Germinal center (tissue), 1 donor: ENCODE measurements around the gene TMTC4.

Experiments used
- DNase-seq: peaks from one replicate; pipeline ENCODE4 v3.0.0; 2012; ENCODE audit warnings: mixed read lengths, low spot score

The TMTC4 gene

GRCh38 chr13:100667894-100668293 is 6.7 kb downstream of the TMTC4 start:
- DNase-seq = no peak

DNA sequence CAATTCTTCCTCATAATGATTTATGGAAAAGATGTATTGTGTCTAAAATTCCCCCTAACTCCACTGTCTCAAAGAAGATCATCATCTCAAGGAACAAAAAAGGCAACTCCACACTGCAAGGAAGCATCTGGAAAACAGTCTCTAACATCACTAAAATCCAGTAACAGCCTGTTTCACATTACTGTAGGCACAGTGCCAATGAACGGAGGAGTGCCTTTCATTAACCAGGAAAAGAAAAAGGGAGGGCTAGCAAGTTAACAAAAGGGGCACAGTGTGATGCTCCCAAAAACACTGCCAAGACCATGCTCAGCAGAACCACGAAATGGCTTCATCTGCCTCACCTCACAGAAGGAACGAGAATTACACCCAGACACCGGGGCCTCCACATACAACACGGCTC is 8.5 kb downstream of the TMTC4 start:
- no peak for DNase-seq

DNA sequence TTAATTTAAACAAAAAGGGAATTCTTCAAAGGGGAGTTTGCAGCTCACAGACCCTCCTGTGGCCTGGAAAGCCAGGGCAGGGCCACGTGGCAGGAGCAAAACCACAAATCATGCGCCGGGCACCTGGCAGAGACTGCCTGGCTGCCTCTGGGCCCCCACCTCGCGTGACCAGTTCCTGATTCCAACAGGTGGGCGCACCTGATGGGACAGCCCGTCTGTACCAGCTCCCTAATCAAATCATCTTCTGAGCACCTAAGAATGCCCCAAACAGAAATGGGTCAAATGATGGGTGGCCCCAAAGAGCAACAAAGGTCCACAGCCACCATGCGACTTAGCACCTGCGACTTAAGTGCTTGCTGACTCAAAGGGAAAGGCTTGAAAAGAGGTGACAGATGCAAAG is 9.2 kb downstream of the TMTC4 start:
- DNase-seq = no peak

DNA sequence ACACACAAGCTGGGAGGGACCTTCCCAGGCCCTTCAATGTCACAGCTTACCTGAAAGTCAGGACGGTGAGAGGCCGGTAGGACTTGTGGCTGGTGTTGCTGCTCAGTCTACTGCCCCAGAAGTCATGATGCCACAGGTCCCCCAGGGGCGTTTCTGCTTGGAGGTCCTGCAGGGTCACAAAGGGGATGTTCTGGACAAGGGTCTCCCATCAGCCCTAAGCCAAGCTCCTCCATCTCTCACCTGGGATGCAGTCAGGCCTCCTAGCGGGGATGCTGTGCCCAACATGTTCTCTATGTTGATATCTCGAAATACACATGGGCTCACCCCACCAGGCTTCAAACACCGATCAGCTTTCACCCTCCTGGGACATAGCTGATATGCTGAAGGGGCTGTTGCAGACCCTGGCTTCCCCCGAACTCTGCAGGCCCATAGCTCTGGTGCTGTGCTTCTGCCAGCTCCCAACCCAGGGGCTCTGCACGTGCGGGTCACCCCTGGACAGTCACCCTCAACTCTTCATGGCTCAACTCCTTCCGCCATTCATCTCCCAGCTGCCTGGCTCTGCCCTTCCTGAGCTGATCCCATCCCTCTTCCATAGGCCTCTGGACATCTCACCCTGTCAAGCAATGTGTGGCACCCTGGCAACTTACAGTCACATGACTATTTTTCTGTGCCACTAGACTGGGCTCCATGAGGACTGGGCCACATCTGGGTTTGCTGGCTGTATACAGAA is 10.3 kb downstream of the TMTC4 start:
- no peak for DNase-seq

GRCh38 chr13:100662468-100663211 is 12.0 kb downstream of the TMTC4 start:
- DNase-seq = no peak

GRCh38 chr13:100660761-100661160 is 13.8 kb downstream of the TMTC4 start:
- DNase-seq = no peak

GRCh38 chr13:100659578-100659977 is 15.0 kb downstream of the TMTC4 start:
- DNase-seq = no peak

- peak; percentile 11 for DNase-seq
Observed at GRCh38 chr13:100658363-100658762, 16.2 kb downstream of the TMTC4 start.

DNA sequence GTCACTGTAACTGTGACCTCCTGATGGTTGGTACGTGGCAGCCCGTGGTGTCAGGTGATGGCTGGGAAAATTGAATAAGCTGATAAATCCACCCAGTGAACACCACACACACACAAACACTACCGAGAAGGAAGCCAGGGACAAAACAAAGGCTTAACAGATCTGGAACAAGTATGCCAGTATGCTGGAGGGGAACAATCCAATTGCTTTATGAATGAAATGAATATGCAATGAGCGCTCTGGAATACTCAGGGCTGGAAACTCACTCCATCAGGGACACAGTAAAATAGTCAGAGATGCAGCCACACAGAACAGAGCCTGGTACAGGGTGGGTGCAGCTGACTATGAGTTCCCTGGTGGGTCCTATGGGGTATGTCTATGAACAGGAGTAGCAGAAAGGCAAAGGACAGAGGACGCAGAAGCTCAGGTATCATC is 16.7 kb downstream of the TMTC4 start:
- no peak for DNase-seq

DNA sequence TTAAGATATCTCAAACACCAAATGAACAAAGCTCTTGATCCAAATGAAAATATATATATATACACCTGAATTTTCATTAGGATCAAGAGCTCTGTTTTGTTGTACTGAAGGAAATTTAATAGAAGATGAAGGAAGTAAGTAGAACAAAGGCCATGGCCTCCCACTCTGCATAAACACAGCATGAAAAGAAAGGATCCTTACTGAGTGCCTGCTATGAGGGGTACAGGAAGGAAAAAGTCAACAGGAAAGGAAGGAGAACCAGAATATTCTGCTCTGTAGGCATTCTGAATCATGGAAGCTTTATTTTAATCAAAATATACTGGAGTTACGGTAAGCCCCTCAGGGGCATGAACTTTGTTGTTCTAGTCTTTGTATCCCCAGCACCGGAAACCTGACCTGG is 22.1 kb downstream of the TMTC4 start:
- DNase-seq = no peak

DNA sequence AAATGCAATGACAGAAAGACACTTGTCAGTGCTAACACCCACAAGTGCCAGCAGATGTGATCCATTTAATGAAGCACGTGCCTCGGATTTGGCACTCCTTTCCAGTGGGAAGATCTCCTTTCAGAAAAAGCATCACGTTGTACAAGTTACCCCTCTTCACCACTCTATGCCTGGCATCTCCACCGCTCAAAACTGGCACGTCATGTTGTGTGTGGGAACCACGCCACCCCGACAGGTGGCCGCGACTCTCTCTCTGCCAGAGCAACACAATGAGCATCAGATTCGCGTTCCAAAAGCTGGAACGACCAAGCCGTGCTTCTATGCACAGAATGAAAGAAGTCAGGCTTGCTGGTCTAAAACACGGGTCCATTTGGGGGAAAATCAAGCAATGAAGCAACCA is 24.3 kb downstream of the TMTC4 start:
- no peak for DNase-seq

- no peak for DNase-seq
Observed at GRCh38 chr13:100648354-100648753, 26.2 kb downstream of the TMTC4 start.

DNA sequence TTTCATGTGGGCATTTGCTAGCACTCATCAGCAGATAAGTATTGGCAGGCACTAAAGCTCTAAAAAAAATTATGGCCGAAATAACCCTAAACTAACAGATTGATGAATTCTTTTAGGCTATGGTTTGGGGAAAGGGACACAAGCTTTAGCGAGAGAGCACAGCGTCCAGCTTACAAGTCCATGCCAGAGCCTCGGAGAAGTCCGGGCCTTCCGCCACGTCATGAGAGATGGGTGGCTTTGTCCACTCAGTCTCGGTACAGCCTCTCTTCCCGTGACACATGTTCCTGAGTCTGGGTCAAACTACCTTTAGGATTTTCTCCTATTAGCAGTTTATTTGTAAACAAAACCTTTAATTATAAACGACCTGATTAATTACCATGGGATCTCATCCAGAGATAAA is 27.7 kb downstream of the TMTC4 start:
- no peak for DNase-seq

GRCh38 chr13:100646030-100646673 is 28.4 kb downstream of the TMTC4 start:
- no peak for DNase-seq

DNA sequence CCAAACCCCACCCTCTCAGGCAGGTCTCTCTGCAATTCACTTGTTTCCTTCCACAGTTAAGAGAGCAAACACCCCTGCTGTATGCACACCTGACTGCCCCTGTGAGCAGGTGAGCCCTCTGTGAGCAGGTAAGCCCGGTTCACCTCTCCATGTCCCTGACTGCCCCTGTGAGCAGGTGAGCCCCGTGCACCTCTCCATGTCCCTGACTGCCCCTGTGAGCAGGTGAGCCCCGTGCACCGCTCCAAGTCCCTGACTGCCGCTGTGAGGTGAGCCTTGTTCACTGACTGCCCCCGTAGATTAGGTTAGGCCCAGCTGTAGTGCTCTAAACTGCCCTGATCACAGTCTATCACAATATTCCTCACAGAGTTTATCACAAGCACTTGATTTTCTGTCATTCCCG is 29.2 kb downstream of the TMTC4 start:
- DNase-seq = no peak

DNA sequence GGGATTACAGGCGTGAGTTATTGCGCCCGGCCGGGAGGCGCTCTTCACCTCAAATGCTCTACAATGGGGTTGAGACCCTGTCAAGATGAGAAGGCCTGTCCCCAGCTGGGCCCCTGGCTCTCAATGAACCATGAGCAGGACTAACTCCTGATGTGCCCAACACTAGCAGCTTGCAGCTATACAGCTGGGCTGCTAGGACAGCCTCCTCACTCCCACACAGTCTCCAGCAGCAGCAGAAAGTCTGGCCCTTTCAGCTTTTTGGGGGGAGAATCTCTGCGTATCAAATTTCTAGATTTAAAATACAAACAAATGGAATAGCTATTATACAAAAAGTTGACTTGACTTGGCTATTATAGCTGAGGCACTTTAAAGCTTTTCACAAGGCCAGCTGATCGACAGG is 30.2 kb downstream of the TMTC4 start:
- no peak for DNase-seq

DNA sequence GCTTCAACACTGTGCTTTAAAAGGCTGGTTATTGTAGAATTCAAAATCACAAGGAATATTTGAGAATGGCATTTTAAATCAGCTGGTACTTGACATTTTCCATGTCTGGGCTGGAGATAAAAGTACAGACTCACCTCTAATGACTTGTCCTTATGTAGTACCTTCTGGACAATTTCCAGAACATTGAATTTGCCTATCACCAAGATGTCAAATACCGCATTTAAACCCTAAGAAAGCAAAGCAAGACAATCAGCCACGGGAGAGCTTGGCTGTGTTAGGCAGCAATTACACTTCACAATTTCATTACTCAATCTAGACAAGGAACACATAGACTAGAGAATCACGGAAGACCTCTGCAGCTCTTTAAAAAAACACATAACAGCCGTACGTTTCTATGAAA is 36.8 kb downstream of the TMTC4 start:
- no peak for DNase-seq

DNA sequence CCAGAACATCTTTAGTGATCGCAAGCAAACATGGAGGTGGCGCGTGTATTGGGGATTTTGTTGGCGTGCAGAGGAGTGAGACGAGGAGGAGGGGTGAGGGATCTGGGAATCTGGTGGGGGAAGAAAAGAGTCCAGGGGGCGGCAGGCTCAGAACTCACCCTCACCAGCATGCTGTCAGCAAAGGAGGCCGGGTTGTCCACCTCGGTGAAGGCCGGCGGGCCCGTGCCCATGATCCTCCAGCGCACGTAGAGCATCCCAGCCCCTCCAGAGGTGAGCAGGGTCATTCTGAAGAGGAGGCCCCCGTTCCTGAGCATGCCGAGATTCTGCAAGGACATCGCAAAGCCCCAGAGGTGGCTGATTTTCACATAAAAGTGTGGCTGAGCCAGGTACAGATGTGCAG is 37.2 kb downstream of the TMTC4 start:
- no peak for DNase-seq

DNA sequence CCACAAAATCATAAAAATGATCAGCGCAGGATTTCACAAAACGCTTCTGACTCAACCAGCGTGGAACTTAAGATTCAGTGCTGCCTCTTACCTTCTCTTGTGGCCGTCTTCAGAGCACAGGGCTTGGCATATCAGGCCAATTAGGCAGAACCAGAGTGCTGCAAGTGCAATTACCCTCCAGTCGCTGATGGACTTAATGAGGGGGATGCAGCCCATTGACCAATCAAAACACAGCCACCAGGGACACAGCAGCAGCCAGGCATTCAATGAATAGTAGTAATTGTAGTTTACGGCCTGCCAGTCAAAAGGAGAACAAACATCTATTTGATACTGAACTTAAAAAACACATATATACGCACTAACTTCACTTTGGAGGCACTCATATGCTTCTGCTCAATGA is 38.2 kb downstream of the TMTC4 start:
- DNase-seq = no peak

DNA sequence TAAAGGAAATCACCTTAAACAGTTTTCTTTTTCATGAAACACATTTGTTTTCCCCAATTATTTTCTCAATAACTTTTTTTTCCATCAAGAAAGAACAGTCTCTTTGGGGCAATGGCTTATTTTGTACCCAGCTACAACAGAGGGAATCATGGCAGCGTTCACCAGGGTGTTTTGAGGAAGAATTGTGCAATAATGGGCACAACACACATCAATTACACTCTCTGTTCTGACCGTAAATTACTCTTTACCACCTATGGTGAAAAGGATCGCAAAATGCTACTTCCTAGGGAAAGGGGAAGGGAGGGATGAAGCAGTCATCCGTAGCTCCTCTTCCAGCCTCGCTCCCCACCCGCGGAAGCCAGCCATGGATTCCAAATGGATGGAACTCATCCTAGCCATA is 38.6 kb downstream of the TMTC4 start:
- DNase-seq = no peak

- no peak for DNase-seq
Observed at GRCh38 chr13:100634696-100635095, 39.9 kb downstream of the TMTC4 start.

DNA sequence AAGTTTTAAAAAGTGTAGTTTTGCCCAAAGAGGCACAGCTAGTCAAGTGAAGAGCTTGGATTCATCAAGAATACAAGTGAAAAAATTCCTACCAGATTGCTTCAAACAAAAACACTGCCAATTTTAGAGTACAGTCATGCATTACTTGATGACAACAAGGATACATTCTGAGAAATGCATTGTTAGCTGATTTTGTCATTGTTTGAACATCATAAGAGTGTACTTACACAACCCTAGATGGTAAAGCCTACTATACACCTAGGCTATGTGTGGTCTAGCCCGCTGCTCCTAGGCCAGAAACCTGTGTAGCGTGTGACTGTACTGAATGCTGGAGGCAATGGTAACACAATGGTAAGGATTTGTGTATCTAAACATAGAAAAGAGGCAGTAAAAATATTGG is 41.1 kb downstream of the TMTC4 start:
- no peak for DNase-seq

GRCh38 chr13:100630555-100630954 is 44.0 kb downstream of the TMTC4 start:
- DNase-seq = no peak
